Lung (tissue), 12 donors: ENCODE data around the gene DNAJB13. TPM values are rescaled to one million over a fixed set of nuclear protein-coding genes. Genes with fewer than 3 reads are reported as not detected.

ENCODE experiments used
- ATAC-seq: fragments of 200-7000 bp; cut with Tn5 transposase; one replicate; pipeline ENCODE4 v1.9.1; 2020; ENCODE audit warnings: moderate number of reproducible peaks; ENCODE audit not compliant: insufficient read depth, low FRiP score
- DNase-seq, 3 donors: peaks; one replicate each; pipeline ENCODE4 v3.0.0-alpha.2; 2013 to 2017
- H3K27ac ChIP-seq, 2 donors: one replicate each; pipeline ENCODE4 v1.5.1; 2013; ENCODE audit warnings: mild to moderate bottlenecking in 2 of 2, moderate library complexity in 2 of 2, control low read depth in 1 of 2, inconsistent platforms in 1 of 2, low read depth in 1 of 2, low read length in 1 of 2
- H3K27me3 ChIP-seq, 3 donors: one replicate each; pipeline ENCODE4 v1.5.1; 2013; ENCODE audit warnings: low read length in 2 of 3; ENCODE audit not compliant: control insufficient read depth in 3 of 3, insufficient read depth in 3 of 3
- H3K36me3 ChIP-seq, 4 donors: one replicate each; pipeline ENCODE4 v1.5.1; 2013; ENCODE audit warnings: low read length in 4 of 4, mild to moderate bottlenecking in 1 of 4, moderate library complexity in 1 of 4; ENCODE audit not compliant: control insufficient read depth in 4 of 4, insufficient read depth in 4 of 4
- H3K4me1 ChIP-seq, 5 donors: one replicate each; pipeline ENCODE4 v1.5.1; 2013; ENCODE audit warnings: low read length in 5 of 5, mild to moderate bottlenecking in 2 of 5, moderate library complexity in 1 of 5; ENCODE audit not compliant: control insufficient read depth in 5 of 5, insufficient read depth in 5 of 5
- H3K4me3 ChIP-seq: one replicate; pipeline ENCODE4 v1.5.1; 2013; ENCODE audit warnings: mild to moderate bottlenecking, control low read depth, moderate library complexity
- H3K9ac ChIP-seq, 2 donors: one replicate each; pipeline ENCODE4 v1.5.1; 2013; ENCODE audit warnings: low read length in 2 of 2, control low read depth in 1 of 2; ENCODE audit not compliant: insufficient read depth in 1 of 2
- H3K9me3 ChIP-seq, 4 donors: one replicate each; pipeline ENCODE4 v1.5.1; 2013; ENCODE audit warnings: low read length in 3 of 4, mild to moderate bottlenecking in 1 of 4, moderate library complexity in 1 of 4; ENCODE audit not compliant: control insufficient read depth in 4 of 4, insufficient read depth in 3 of 4
- CTCF ChIP-seq: IDR thresholded peaks from 2 replicates; pipeline ENCODE4 v1.5.1; 2012; ENCODE audit warnings: mild to moderate bottlenecking; ENCODE audit errors: control extremely low read depth, extremely low read depth
- WGBS, 2 donors: extraction: QIAGEN DNeasy Blood & Tissue Kit; methylation state at CpG; one replicate each; pipeline ENCODE4 v1.1.7; 2013; 5-methylcytosine and 5-hydroxymethylcytosine counted together
- polyA plus RNA-seq, 2 donors: library from polyadenylated mRNA; stranded (reverse); fragments of 200-250 nt; gene quantifications; one replicate each; pipeline ENCODE4 v1.2.1, GENCODE V29; 2013
- total RNA-seq, 2 donors: library from RNA; depleted of rRNA in 1 of 2; stranded (reverse); fragments of >200 nt in 1 of 2; gene quantifications; one replicate each; pipeline ENCODE4 v1.2.1, GENCODE V29; 2014 to 2021
- donor health status: control.
- donor health status: control.
- donor health status: Bipolar disorder and iron deficiency.
- donor health status: healthy.
- donor health status: DM: yes; HTN: yes; CAD: no.

Gene DNAJB13
- total and polyA plus RNA-seq, 4 donors: 5.4 to 11.9 (median 6.4) TPM

- H3K9me3 ChIP-seq: no peaks in the 10 kb centered on the region
- no peak for TF ChIP-seq CTCF
- no peaks in the 10 kb centered on the region for H3K36me3 ChIP-seq
- no peak overlapping the region for H3K4me3 ChIP-seq
- peaks cover 0 to 13% (median 8%) of the 10 kb centered on the region in 3 donors for H3K27me3 ChIP-seq
- 89 to 91% methylated on average over 18 of the region's 18 CpGs for WGBS, 2 donors
- no peaks in the 10 kb centered on the region for H3K4me1 ChIP-seq
- no peak overlapping the region for H3K27ac ChIP-seq
- no peak overlapping the region for H3K9ac ChIP-seq
- ATAC-seq (no peak), DNase-seq (no peak)
These were observed 7.8 kb downstream of the DNAJB13 start for GRCh38 chr11:73958521-73959141.

- Histone ChIP-seq H3K4me3 (no peak overlapping the region), H3K27me3 (peaks cover 0 to 9% (median 3%) of the 10 kb centered on the region in 3 donors), H3K9me3 (no peaks in the 10 kb centered on the region), H3K4me1 (peaks cover 0 to 3% (median 0%) of the 10 kb centered on the region in 5 donors), H3K36me3 (no peaks in the 10 kb centered on the region), H3K9ac (no peak overlapping the region), H3K27ac (no peak overlapping the region)
- ATAC-seq (no peak), DNase-seq (no peak)
- WGBS, 2 donors: 66 to 74% methylated on average over 4 of the region's 4 CpGs
- TF ChIP-seq CTCF: no peak
These were observed 10.5 kb downstream of the DNAJB13 start for GRCh38 chr11:73961321-73961720.

GRCh38 chr11:73962101-73962705 is 11.4 kb downstream of the DNAJB13 start:
- H3K4me3 ChIP-seq: no peak overlapping the region
- H3K4me1 ChIP-seq: peaks cover 0 to 3% (median 0%) of the 10 kb centered on the region in 5 donors
- ATAC-seq (no peak), DNase-seq (no peak)
- no peak for TF ChIP-seq CTCF
- peaks cover 0 to 4% (median 3%) of the 10 kb centered on the region in 3 donors for H3K27me3 ChIP-seq
- H3K27ac ChIP-seq: no peak overlapping the region
- no peaks in the 10 kb centered on the region for H3K36me3 ChIP-seq
- WGBS, 2 donors: 87 to 94% methylated on average over 7 of the region's 7 CpGs
- H3K9ac ChIP-seq: no peak overlapping the region
- H3K9me3 ChIP-seq: no peaks in the 10 kb centered on the region
